HepG2 (cell line): ENCODE data around the gene PLSCR3. TPM values are rescaled to one million over a fixed set of nuclear protein-coding genes. Genes with fewer than 3 reads are reported as not detected.

Experiments
- AFF4 ChIP-seq: sonication (generic); formaldehyde crosslinking; IDR thresholded peaks from 2 replicates; pipeline ENCODE4 v1.4.0; 2020; ENCODE audit warnings: missing genetic modification reagents
- CEBPB ChIP-seq: IDR thresholded peaks from 2 replicates; pipeline ENCODE4 v1.6.1; 2011; ENCODE audit warnings: low read depth, low read length, improper control_type of control experiment, borderline replicate concordance
- GATAD2A ChIP-seq: IDR thresholded peaks from 2 replicates; pipeline ENCODE4 v1.6.1; 2016
- HNRNPH1 ChIP-seq: fragments of 200-400 bp; formaldehyde crosslinking; optimal IDR thresholded peaks from 2 replicates; pipeline ENCODE3; 2017; ENCODE audit warnings: mild to moderate bottlenecking, low read depth, low read length
- JUNB ChIP-seq: sonication (generic); formaldehyde crosslinking; IDR thresholded peaks from 2 replicates; pipeline ENCODE4 v1.8.0; 2022; ENCODE audit warnings: missing genetic modification reagents, mild to moderate bottlenecking, borderline replicate concordance
- NCOR1 ChIP-seq: fragments of 200-600 bp; sonication (generic); IDR thresholded peaks from 2 replicates; pipeline ENCODE4 v1.7.0; 2017; ENCODE audit warnings: antibody characterized with exemption, low read length, borderline replicate concordance
- RFXAP ChIP-seq: sonication (generic); formaldehyde crosslinking; IDR thresholded peaks from 2 replicates; pipeline ENCODE4 v1.4.0; 2020; ENCODE audit warnings: missing genetic modification reagents, borderline replicate concordance
- RORA ChIP-seq: sonication (generic); formaldehyde crosslinking; IDR thresholded peaks from 2 replicates; pipeline ENCODE4 v1.5.0; 2020; ENCODE audit warnings: mild to moderate bottlenecking, missing genetic modification reagents, moderate library complexity
- STAT5B ChIP-seq: sonication (generic); formaldehyde crosslinking; IDR thresholded peaks from 2 replicates; pipeline ENCODE4 v1.4.0; 2020; ENCODE audit warnings: missing genetic modification reagents
- THAP7 ChIP-seq: sonication (generic); formaldehyde crosslinking; IDR thresholded peaks from 2 replicates; pipeline ENCODE4 v1.8.1; 2023; ENCODE audit warnings: mild to moderate bottlenecking, missing genetic modification reagents
- U2AF2 ChIP-seq: fragments of 200-400 bp; formaldehyde crosslinking; IDR thresholded peaks from 2 replicates; pipeline ENCODE4 v1.6.1; 2017; ENCODE audit warnings: low read depth, mild to moderate bottlenecking, low read length
- ZMAT3 ChIP-seq: sonication (generic); formaldehyde crosslinking; conservative IDR thresholded peaks from 2 replicates; pipeline ENCODE4 v1.7.0; 2021; ENCODE audit warnings: missing genetic modification reagents
- ZNF143 ChIP-seq: sonication (generic); formaldehyde crosslinking; IDR thresholded peaks from 2 replicates; pipeline ENCODE4 v1.4.0; 2020; ENCODE audit warnings: missing genetic modification reagents
- ZNF20 ChIP-seq: sonication (generic); formaldehyde crosslinking; IDR thresholded peaks from 2 replicates; pipeline ENCODE4 v1.4.0; 2020; ENCODE audit warnings: mild to moderate bottlenecking, moderate library complexity, missing genetic modification reagents
- ZNF646 ChIP-seq: sonication (generic); formaldehyde crosslinking; IDR thresholded peaks from 2 replicates; pipeline ENCODE4 v1.9.0; 2021; ENCODE audit warnings: mild to moderate bottlenecking, missing genetic modification reagents
- ZNF724P ChIP-seq: sonication (generic); formaldehyde crosslinking; IDR thresholded peaks from 2 replicates; pipeline ENCODE4 v1.8.0; 2022; ENCODE audit warnings: missing genetic modification reagents, borderline replicate concordance
- ZSCAN25 ChIP-seq: sonication (generic); formaldehyde crosslinking; IDR thresholded peaks from 2 replicates; pipeline ENCODE4 v1.8.0; 2022; ENCODE audit warnings: mild to moderate bottlenecking, missing genetic modification reagents
- polyA plus RNA-seq, 8 experiments: library from polyadenylated mRNA; depleted of rRNA in 3 of 8; stranded (reverse) in 7 of 8; unstranded in 1 of 8; fragments of >200 nt; fragmentation: Illumina TruSeq in 4 of 8; extraction: Trizol in 4 of 8; gene quantifications; 2 replicates each; pipeline versions ENCODE4 v1.2.1 to v1.2.3, GENCODE V29; 2011 to 2016; ENCODE audit warnings: low read depth in 4 of 8, missing spikeins in 1 of 8, mixed read lengths in 1 of 8; ENCODE audit not compliant: insufficient read depth in 1 of 8
- total RNA-seq, 5 experiments: library from RNA; depleted of rRNA; stranded (reverse); fragments of >200 nt; fragmentation: Illumina TruSeq; extraction: Trizol; gene quantifications; 2 replicates each; pipeline ENCODE4 v1.2.3, GENCODE V29; 2016; ENCODE audit warnings: low read depth in 1 of 5

PLSCR3 gene
- total and polyA plus RNA-seq, 2 of the 13 experiments (the other 11 are each of a cell fraction or from before 2014, with no cell fraction given): 5.6 to 6.2 TPM

- TF ChIP-seq ZNF646 (CRISPR knock-in tag) (no peak), THAP7 (CRISPR knock-in tag) (no peak), JUNB (CRISPR knock-in tag) (no peak), CEBPB (peak; percentile 6; the same call in 1 of the 2 replicates), ZNF724P (CRISPR knock-in tag) (0 out of 2 replicates have a peak, but pooled peaks have one; percentile 70), AFF4 (CRISPR knock-in tag) (no peak), ZSCAN25 (CRISPR knock-in tag) (no peak), ZNF143 (CRISPR knock-in tag) (0 out of 2 replicates have a peak, but pooled peaks have one; percentile 23), GATAD2A (no peak), STAT5B (CRISPR knock-in tag) (no peak), RFXAP (CRISPR knock-in tag) (no peak), NCOR1 (no peak), ZMAT3 (CRISPR knock-in tag) (no peak), HNRNPH1 (no peak), ZNF20 (no peak), RORA (CRISPR knock-in tag) (no peak), U2AF2 (no peak)
These were observed at the start of gene PLSCR3 (continued) for GRCh38 chr17:7394452-7395191.
